Gastroesophageal sphincter (tissue), 3 donors: ENCODE data around the gene AHRR.

Experiments used
- CTCF ChIP-seq, 4 experiments: fragments of 200-600 bp in 2 of 4; fragments of 450-650 bp in 2 of 4; sonication (generic) in 1 of 4; IDR thresholded peaks; one replicate each; pipeline ENCODE4 v1.5.1; 2017 to 2019; ENCODE audit warnings: antibody characterized with exemption in 4 of 4, mild to moderate bottlenecking in 2 of 4, moderate library complexity in 2 of 4
- POLR2AphosphoS5 ChIP-seq: sonication (generic); formaldehyde crosslinking; IDR thresholded peaks from one replicate; pipeline ENCODE4 v1.6.1; 2017; ENCODE audit warnings: antibody characterized with exemption

- TF ChIP-seq CTCF (IDR thresholded peaks at IDR 0.05) = no peak
- TF ChIP-seq POLR2AphosphoS5 = no peak
Observed at GRCh38 chr5:351084-351920, 29.8 kb downstream of the AHRR start.
